ENCODE measurements around the gene RERG. TPM values are rescaled to one million over a fixed set of nuclear protein-coding genes. Genes with fewer than 3 reads are reported as not detected.

The RERG gene
- total RNA-seq, 1 donor from 2014 or later = 4.7 TPM

GRCh38 chr12:15222219-15222618, 1.0 kb upstream of the RERG start:
- H3K4me3 ChIP-seq (ENCODE audit: low read length in 3 of 3) = no peak overlapping the region
- peaks cover 0 to 4% (median 0%) of the 10 kb centered on the region in 3 donors for H3K27me3 ChIP-seq (ENCODE audit: control insufficient read depth in 3 of 3, insufficient read depth in 3 of 3, low read length in 3 of 3)
- no peak overlapping the region for H3K9ac ChIP-seq (ENCODE audit: low read depth in 1 of 3, low read length in 3 of 3)
- no peaks in the 10 kb centered on the region for H3K9me3 ChIP-seq (ENCODE audit: control insufficient read depth in 3 of 3, low read length in 3 of 3)
- H3K36me3 ChIP-seq (ENCODE audit: control insufficient read depth in 3 of 3, insufficient read depth in 3 of 3, low read length in 3 of 3) = no peaks in the 10 kb centered on the region
- H3K27ac ChIP-seq (ENCODE audit: low read depth, low read length) = no peak overlapping the region
- peaks cover 3 to 8% (median 5%) of the 10 kb centered on the region in 3 donors for H3K4me1 ChIP-seq (ENCODE audit: control insufficient read depth in 3 of 3, insufficient read depth in 3 of 3, low read length in 3 of 3)

DNA sequence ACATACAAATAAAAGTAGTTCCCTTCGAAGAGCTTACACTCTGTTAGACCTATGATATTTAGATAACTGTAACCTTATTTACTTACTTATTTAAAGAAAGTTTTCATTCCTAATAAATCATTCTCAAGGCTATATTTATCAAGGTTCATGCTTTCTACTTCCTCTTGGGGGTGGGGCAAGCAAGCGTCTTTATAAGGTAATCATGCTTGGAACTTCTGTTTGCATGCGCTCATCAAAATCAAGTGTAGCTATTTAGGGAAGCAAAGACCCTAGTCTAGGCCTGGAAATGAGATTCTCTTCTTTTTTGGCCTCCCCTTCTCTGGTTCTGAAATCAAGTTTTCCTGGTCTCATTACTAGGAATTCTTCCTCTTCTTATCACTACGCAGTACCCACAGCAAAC, 766 bp downstream of the RERG start:
- Histone ChIP-seq H3K4me1 (ENCODE audit: control insufficient read depth in 3 of 3, insufficient read depth in 3 of 3, low read length in 3 of 3) (peaks cover 3 to 9% (median 5%) of the 10 kb centered on the region in 3 donors), H3K27ac (ENCODE audit: low read depth, low read length) (peak overlapping the region; percentile 69), H3K9ac (ENCODE audit: low read depth in 1 of 3, low read length in 3 of 3) (peak overlapping the region; percentile 73 to 81 (median 78)), H3K4me3 (ENCODE audit: low read length in 3 of 3) (peak overlapping the region; percentile 73 to 79 (median 78)), H3K36me3 (ENCODE audit: control insufficient read depth in 3 of 3, insufficient read depth in 3 of 3, low read length in 3 of 3) (no peaks in the 10 kb centered on the region), H3K27me3 (ENCODE audit: control insufficient read depth in 3 of 3, insufficient read depth in 3 of 3, low read length in 3 of 3) (peaks cover 0 to 4% (median 0%) of the 10 kb centered on the region in 3 donors), H3K9me3 (ENCODE audit: control insufficient read depth in 3 of 3, low read length in 3 of 3) (no peaks in the 10 kb centered on the region)

DNA sequence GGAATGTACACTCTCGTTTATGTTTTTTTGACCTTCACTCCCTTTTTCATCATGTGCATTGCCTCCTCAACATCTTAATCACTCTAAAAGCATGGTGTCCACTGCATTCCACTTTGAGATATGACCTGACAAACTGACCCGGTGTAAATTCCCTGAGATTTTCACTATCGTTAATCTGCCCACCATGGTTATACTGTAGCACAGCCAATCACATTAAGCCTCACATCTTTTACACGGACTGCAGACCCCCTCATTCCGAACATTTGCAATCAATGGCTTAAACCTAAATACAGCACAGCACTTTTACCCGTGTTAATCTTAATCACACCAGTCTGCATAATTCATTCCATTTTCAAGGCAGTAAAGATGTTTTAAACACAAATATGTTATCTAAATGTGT, 2.4 kb downstream of the RERG start:
- H3K4me1 ChIP-seq (ENCODE audit: control insufficient read depth in 3 of 3, insufficient read depth in 3 of 3, low read length in 3 of 3) = peaks cover 3 to 10% (median 5%) of the 10 kb centered on the region in 3 donors
- peak overlapping the region; percentile 9 for H3K27ac ChIP-seq (ENCODE audit: low read depth, low read length)
- peaks cover 0 to 4% (median 0%) of the 10 kb centered on the region in 3 donors for H3K27me3 ChIP-seq (ENCODE audit: control insufficient read depth in 3 of 3, insufficient read depth in 3 of 3, low read length in 3 of 3)
- H3K9ac ChIP-seq (ENCODE audit: low read depth in 1 of 3, low read length in 3 of 3) = no peak overlapping the region
- H3K36me3 ChIP-seq (ENCODE audit: control insufficient read depth in 3 of 3, insufficient read depth in 3 of 3, low read length in 3 of 3) = no peaks in the 10 kb centered on the region
- no peak overlapping the region for H3K4me3 ChIP-seq (ENCODE audit: low read length in 3 of 3)
- H3K9me3 ChIP-seq (ENCODE audit: control insufficient read depth in 3 of 3, low read length in 3 of 3) = no peaks in the 10 kb centered on the region

DNA sequence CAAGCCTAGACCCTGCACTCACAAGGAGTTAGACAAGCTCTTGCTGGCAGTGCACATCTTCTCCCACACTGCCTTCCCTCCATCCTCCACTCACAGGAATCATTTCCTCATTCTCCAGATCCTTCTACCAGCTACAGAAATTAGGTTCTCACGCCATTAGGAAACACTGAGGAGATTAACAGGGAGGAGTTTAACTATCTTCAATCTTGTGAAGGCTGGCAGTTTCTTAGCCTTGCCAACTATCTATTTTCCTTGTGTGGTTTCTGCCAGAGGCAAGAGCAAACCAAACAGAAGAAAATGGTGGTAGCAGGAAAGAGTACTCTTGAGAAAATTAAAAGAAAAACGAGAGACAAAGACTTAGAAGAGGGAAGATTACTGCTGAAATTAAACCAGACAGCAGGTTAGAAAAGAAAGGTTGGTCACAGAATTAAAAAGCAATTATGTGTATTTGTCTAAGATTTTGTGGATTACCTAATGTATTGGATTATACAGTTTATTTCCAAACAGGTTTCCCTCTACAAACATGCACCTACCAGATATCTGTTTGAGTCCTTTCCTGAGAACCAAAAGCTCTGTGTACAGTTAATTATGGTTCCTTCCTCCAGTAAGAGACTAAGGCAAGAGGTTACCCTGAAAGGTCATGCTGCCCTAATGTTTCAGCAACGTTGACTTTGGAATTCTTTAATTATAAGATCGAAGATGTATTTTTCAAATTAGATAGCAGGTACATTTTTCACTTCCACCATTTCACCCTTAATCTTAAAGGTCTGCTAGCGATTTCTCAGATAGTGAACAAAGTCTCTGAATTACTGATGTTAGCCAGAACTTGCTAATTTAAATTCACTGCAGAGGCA, 5.0 kb downstream of the RERG start:
- H3K4me1 ChIP-seq (ENCODE audit: control insufficient read depth in 3 of 3, insufficient read depth in 3 of 3, low read length in 3 of 3) = peaks cover 3 to 5% (median 5%) of the 10 kb centered on the region in 3 donors
- no peaks in the 10 kb centered on the region for H3K9me3 ChIP-seq (ENCODE audit: control insufficient read depth in 3 of 3, low read length in 3 of 3)
- H3K27ac ChIP-seq (ENCODE audit: low read depth, low read length) = peak overlapping the region; percentile 13
- H3K9ac ChIP-seq (ENCODE audit: low read depth in 1 of 3, low read length in 3 of 3) = no peak overlapping the region
- H3K4me3 ChIP-seq (ENCODE audit: low read length in 3 of 3) = no peak overlapping the region
- no peaks in the 10 kb centered on the region for H3K27me3 ChIP-seq (ENCODE audit: control insufficient read depth in 3 of 3, insufficient read depth in 3 of 3, low read length in 3 of 3)
- no peaks in the 10 kb centered on the region for H3K36me3 ChIP-seq (ENCODE audit: control insufficient read depth in 3 of 3, insufficient read depth in 3 of 3, low read length in 3 of 3)

DNA sequence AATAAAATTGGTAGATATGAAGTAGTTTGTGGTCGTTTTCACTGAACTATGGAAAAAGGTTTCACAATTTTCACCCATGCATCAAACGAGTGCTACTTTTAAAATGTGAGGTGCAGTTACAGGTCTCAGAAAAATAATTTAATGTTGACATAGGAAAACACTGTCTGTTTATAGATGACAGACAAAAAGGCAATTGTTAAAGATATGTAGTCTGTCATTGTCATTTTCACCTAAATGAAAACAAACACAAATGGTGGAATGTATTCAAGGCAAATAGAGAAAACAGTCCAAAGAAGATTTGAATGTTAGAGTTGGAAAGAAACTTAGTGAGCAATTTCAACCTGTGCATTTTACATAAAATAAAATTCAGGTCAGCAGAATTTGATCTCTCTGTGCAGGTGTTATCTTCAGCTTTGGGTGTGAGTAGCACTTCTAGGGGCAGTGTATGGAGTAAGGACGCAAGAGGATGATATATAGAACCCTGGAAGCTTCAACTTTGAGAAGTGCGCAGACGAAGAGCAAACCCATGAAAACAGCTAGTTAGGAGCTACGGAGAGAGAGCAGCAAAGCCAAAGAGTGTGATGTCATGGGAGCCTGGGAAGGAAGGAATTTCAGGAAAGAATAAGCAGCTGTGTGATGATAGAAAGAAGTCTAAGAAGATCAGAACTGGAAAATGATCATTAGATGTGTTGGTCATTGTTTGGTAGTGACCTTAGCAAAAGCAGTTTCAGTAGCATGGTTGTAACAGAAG, 6.2 kb downstream of the RERG start:
- Histone ChIP-seq H3K4me3 (ENCODE audit: low read length in 3 of 3) (no peak overlapping the region), H3K9ac (ENCODE audit: low read depth in 1 of 3, low read length in 3 of 3) (no peak overlapping the region), H3K27ac (ENCODE audit: low read depth, low read length) (peak overlapping the region; percentile 13), H3K36me3 (ENCODE audit: control insufficient read depth in 3 of 3, insufficient read depth in 3 of 3, low read length in 3 of 3) (no peaks in the 10 kb centered on the region), H3K4me1 (ENCODE audit: control insufficient read depth in 3 of 3, insufficient read depth in 3 of 3, low read length in 3 of 3) (peaks cover 0 to 3% (median 0%) of the 10 kb centered on the region in 3 donors), H3K27me3 (ENCODE audit: control insufficient read depth in 3 of 3, insufficient read depth in 3 of 3, low read length in 3 of 3) (no peaks in the 10 kb centered on the region), H3K9me3 (ENCODE audit: control insufficient read depth in 3 of 3, low read length in 3 of 3) (no peaks in the 10 kb centered on the region)

DNA sequence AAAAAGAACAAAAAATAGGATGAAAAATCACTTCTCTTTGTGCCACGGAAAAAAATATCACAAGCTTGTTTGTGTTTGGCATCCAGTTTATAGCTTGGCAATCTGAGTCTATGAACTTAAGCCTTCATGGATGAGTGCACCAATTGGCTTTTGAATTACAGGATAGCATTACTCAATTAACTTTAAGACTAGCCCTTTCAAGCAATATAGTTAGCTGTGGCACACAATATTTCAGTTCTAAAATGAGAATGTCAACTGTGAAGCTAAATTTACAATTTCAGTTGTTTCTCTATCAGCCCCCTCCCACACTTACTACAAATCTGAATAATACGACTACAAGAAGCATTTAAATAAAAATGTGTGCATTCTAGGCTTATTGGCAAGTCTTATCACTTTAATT, 8.3 kb downstream of the RERG start:
- Histone ChIP-seq H3K27ac (ENCODE audit: low read depth, low read length) (no peak overlapping the region), H3K9ac (ENCODE audit: low read depth in 1 of 3, low read length in 3 of 3) (no peak overlapping the region), H3K36me3 (ENCODE audit: control insufficient read depth in 3 of 3, insufficient read depth in 3 of 3, low read length in 3 of 3) (no peaks in the 10 kb centered on the region), H3K4me3 (ENCODE audit: low read length in 3 of 3) (no peak overlapping the region), H3K27me3 (ENCODE audit: control insufficient read depth in 3 of 3, insufficient read depth in 3 of 3, low read length in 3 of 3) (no peaks in the 10 kb centered on the region), H3K4me1 (ENCODE audit: control insufficient read depth in 3 of 3, insufficient read depth in 3 of 3, low read length in 3 of 3) (peaks cover 0 to 3% (median 0%) of the 10 kb centered on the region in 3 donors), H3K9me3 (ENCODE audit: control insufficient read depth in 3 of 3, low read length in 3 of 3) (no peaks in the 10 kb centered on the region)

- peaks cover 0 to 6% (median 5%) of the 10 kb centered on the region in 3 donors for H3K4me1 ChIP-seq (ENCODE audit: control insufficient read depth in 3 of 3, insufficient read depth in 3 of 3, low read length in 3 of 3)
- H3K27me3 ChIP-seq (ENCODE audit: control insufficient read depth in 3 of 3, insufficient read depth in 3 of 3, low read length in 3 of 3) = no peaks in the 10 kb centered on the region
- H3K4me3 ChIP-seq (ENCODE audit: low read length in 3 of 3) = no peak overlapping the region
- no peak overlapping the region for H3K9ac ChIP-seq (ENCODE audit: low read depth in 1 of 3, low read length in 3 of 3)
- H3K27ac ChIP-seq (ENCODE audit: low read depth, low read length) = peak overlapping the region; percentile 22
- H3K9me3 ChIP-seq (ENCODE audit: control insufficient read depth in 3 of 3, low read length in 3 of 3) = no peaks in the 10 kb centered on the region
- H3K36me3 ChIP-seq (ENCODE audit: control insufficient read depth in 3 of 3, insufficient read depth in 3 of 3, low read length in 3 of 3) = no peaks in the 10 kb centered on the region
Measured at GRCh38 chr12:15209782-15210181, 11.4 kb downstream of the RERG start.

- H3K4me1 ChIP-seq (ENCODE audit: control insufficient read depth in 3 of 3, insufficient read depth in 3 of 3, low read length in 3 of 3) = peaks cover 0 to 6% (median 5%) of the 10 kb centered on the region in 3 donors
- peak overlapping the region; percentile 22 for H3K27ac ChIP-seq (ENCODE audit: low read depth, low read length)
- no peak overlapping the region for H3K4me3 ChIP-seq (ENCODE audit: low read length in 3 of 3)
- no peaks in the 10 kb centered on the region for H3K27me3 ChIP-seq (ENCODE audit: control insufficient read depth in 3 of 3, insufficient read depth in 3 of 3, low read length in 3 of 3)
- H3K36me3 ChIP-seq (ENCODE audit: control insufficient read depth in 3 of 3, insufficient read depth in 3 of 3, low read length in 3 of 3) = no peaks in the 10 kb centered on the region
- H3K9ac ChIP-seq (ENCODE audit: low read depth in 1 of 3, low read length in 3 of 3) = no peak overlapping the region
- no peaks in the 10 kb centered on the region for H3K9me3 ChIP-seq (ENCODE audit: control insufficient read depth in 3 of 3, low read length in 3 of 3)
Measured at GRCh38 chr12:15208871-15209656, 12.2 kb downstream of the RERG start.

DNA sequence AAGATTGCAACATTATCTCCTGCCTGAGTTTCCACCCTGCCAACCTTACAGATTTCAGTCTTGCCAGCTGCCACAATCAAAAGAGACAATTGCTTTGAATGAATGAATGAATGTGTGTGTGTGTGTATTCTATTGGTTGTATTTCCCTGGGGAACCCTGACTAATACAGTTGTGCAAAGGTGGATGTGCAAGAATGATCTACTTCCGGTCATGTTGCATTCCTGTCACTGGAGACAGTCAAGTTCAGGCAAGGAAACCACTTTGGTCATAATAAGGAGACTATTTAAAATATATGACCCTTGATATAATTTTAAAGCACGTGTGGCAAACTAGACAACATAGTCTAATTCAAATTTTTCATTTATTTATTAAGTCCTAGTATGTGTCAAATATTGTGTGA, 13.1 kb downstream of the RERG start:
- Histone ChIP-seq H3K4me1 (ENCODE audit: control insufficient read depth in 3 of 3, insufficient read depth in 3 of 3, low read length in 3 of 3) (peaks cover 0 to 6% (median 5%) of the 10 kb centered on the region in 3 donors), H3K27ac (ENCODE audit: low read depth, low read length) (no peak overlapping the region), H3K36me3 (ENCODE audit: control insufficient read depth in 3 of 3, insufficient read depth in 3 of 3, low read length in 3 of 3) (no peaks in the 10 kb centered on the region), H3K9ac (ENCODE audit: low read depth in 1 of 3, low read length in 3 of 3) (no peak overlapping the region), H3K4me3 (ENCODE audit: low read length in 3 of 3) (no peak overlapping the region), H3K27me3 (ENCODE audit: control insufficient read depth in 3 of 3, insufficient read depth in 3 of 3, low read length in 3 of 3) (no peaks in the 10 kb centered on the region), H3K9me3 (ENCODE audit: control insufficient read depth in 3 of 3, low read length in 3 of 3) (no peaks in the 10 kb centered on the region)
